GM12875 (cell line): ENCODE results near the gene MPDU1.
"Not testable (repeated sequence)": the region's sequence is repeated elsewhere in the genome, so short reads cannot be mapped to it uniquely, and the experiment has no call there.

Experiments used
- H3K4me3 ChIP-seq: one replicate; pipeline ENCODE4 v1.5.1; 2011; ENCODE audit warnings: low read depth, low read length, control low read depth
- TF ChIP-seq, protein P1 (sequence below): IDR thresholded peaks from 2 replicates; pipeline ENCODE4 v1.5.1; 2011; ENCODE audit warnings: low read depth, mild to moderate bottlenecking, control low read depth, inconsistent platforms, low read length, moderate library complexity, borderline replicate concordance; ENCODE audit not compliant: insufficient read depth

Gene MPDU1

DNA sequence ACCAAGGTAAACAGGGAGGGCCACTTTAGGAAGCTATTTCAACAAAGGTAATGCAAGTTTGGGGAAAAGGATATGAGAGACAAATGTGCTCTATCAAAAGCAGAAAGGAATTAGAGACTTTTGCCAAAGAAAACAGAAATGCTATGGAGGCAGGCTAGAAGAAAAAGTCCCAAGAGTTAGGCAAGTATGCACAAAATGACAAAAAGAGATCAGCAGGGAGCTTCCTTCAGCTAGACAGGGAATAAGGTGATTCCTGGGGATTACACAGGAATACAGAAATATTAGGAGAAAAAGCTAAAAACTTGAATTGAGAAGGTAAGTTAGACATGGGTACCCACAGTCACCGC is 28.6 kb downstream of the MPDU1 start:
- no peak overlapping the region for H3K4me3 ChIP-seq
- TF ChIP-seq, protein P1, sequence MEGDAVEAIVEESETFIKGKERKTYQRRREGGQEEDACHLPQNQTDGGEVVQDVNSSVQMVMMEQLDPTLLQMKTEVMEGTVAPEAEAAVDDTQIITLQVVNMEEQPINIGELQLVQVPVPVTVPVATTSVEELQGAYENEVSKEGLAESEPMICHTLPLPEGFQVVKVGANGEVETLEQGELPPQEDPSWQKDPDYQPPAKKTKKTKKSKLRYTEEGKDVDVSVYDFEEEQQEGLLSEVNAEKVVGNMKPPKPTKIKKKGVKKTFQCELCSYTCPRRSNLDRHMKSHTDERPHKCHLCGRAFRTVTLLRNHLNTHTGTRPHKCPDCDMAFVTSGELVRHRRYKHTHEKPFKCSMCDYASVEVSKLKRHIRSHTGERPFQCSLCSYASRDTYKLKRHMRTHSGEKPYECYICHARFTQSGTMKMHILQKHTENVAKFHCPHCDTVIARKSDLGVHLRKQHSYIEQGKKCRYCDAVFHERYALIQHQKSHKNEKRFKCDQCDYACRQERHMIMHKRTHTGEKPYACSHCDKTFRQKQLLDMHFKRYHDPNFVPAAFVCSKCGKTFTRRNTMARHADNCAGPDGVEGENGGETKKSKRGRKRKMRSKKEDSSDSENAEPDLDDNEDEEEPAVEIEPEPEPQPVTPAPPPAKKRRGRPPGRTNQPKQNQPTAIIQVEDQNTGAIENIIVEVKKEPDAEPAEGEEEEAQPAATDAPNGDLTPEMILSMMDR: no peak

DNA sequence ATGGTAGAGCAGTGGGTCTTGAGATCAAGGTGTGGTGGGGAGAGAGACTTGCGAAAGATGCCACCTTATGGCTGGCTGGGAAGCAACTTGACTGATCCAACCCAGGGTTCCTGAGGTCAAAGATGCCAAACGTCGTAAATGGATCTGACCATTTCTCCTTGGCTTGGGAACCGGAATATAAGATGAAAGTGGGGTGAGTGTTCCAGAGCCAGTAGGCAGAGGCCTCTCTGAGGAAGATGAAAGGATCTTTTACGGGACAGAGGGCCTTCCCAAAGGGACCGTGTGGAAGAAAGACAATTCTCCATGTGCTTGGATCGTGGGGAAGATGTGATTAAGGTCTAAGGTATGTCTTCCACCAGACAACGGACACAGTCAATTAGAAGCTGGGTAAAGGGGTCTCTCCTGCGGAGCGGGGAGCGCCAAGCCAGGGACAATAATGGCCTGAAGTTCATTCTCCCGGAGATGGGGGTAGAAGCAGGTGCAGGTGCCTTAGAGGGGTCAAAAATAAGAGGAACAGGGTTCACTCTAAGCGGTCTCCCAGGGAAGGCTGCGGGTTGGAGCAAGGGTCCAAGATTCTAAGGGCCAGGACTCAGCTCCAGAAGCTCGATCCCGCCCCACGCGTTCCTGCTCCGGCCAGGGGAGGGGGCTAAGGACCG is 30.2 kb downstream of the MPDU1 start:
- TF ChIP-seq, protein P1: no peak
- peak overlapping the region; percentile 89 for H3K4me3 ChIP-seq

DNA sequence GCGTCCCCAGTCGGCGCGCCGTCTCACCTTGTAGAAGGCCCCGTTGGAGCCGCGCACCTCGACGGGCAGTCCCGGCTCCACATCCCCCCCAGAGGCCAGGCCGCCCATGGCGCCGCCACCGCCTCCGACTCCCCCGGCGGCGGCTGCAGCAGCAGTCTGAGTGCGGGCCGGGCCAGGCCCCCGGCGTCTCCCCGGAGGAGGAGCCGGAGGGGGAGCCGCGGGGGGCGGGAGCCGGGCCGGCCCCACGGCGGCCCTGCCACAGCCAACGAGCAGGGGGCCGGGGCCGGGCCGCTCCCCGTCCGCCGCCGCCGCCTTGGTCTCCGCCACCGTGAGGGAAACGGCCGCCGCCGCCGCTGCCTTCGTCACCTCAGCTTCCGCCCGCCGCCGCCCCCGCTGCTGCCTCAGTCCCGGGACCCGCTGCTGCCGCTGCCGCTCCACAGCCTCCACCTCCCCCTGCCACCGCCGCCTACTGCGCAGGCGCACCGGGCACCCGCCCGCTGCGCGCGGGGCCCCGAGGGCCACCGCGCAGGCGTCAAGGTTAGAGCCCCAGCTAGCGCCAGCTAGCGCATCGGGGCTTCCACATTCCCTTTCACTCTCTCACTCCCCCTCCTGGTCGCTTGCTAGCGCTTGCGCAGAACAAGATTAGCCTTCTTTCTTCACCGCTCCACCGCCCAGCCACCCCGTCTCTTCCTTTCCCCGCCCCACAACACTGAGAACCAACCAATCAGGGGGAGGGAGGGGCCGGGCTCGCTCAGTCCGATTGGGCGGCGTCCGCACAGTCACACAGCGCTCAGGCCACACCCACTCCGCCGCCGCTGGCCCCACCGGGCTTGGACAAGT is 31.0 kb downstream of the MPDU1 start, which contains the start of gene FXR2:
TSS of gene FXR2 (minus strand) at position 473 of the 840 bp plus-strand sequence. CDS start at position 108, 365 bp downstream.
- TF ChIP-seq, protein P1: peak; percentile 80
- peak within 1 kb of the TSS; percentile 89 for H3K4me3 ChIP-seq

DNA sequence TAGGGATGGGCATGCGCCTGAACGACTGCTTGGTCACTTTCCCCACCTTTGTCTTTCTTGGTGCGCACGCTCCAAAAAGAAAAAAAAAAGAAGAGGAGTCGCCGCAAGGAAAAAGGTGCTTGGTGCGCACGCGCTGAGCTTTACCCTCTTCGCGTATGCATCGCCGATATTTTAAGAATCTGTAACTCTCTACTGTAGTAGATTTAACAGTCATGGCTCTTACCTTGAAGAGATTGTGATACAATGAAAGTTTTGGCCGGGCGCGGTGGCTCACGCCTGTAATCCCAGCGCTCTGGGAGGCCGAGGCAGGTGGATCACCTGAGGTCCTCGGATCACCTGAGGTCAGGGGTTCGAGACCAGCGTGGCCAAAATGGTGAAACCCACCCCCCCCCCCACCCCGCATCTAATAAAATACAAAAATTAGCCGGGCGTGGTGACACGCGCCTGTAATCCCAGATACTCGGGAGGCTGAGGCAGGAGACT is 31.7 kb downstream of the MPDU1 start:
- TF ChIP-seq, protein P1: no peak
- H3K4me3 ChIP-seq: peak overlapping the region; percentile 39

DNA sequence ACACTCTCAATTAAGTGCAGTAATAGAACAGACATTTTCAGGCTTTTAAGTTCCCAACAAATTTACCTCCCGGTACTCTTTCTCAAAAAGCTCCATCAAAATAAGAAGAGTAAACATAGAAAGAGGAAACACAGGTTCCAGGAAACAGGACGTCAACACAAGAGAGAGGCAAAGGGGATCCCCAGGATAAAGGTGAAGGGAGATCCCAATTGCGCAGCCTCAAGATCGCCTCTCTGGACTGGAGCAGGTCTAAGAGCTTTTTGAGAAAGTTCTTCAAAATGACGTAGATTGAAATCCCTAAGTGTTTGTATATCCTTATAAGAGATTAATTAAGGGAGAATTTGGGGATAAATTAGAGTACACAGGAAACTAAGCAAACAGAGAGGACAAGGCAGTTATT is 35.0 kb downstream of the MPDU1 start:
- no peak overlapping the region for H3K4me3 ChIP-seq
- TF ChIP-seq, protein P1: no peak

DNA sequence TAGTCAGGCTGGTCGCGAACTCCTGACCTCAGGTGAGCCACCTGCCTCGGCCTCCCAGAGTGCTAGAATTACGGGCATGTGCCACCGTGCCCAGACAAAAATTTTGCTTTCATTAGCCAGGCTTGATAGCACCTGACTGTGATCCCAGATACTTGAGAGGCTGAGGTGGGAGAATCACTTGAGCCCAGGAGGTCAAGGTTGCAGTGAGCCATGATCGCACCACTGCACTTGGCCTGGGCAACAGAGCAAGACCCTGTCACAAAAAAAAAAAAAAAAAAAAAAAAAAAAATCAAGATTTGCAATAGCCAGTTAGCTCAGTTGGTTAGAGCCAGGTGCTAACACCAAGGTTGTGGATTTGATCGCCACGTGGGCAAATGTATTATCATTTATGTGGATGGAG is 37.2 kb downstream of the MPDU1 start:
- no peak overlapping the region for H3K4me3 ChIP-seq
- TF ChIP-seq, protein P1: no peak

DNA sequence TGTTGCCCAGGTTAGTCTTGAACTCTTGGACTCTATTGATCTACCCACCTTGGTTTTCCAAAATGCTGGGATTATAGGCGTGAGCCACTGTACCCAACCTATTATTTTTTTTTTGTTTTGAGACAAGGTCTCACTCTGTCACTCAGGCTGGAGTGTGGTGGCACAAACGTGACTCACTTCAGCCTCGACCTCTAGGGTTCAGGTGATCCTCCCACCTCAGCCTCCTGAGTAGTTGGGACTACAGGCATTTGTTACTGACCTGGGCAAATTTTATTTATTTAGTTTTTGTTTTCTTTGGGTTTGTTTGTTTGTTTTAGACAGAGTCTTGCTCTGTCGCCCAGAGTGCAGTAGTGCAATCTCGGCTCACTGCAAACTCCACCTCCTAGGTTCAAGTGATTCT is 40.0 kb downstream of the MPDU1 start:
- no peak overlapping the region for H3K4me3 ChIP-seq
- TF ChIP-seq, protein P1: no peak

DNA sequence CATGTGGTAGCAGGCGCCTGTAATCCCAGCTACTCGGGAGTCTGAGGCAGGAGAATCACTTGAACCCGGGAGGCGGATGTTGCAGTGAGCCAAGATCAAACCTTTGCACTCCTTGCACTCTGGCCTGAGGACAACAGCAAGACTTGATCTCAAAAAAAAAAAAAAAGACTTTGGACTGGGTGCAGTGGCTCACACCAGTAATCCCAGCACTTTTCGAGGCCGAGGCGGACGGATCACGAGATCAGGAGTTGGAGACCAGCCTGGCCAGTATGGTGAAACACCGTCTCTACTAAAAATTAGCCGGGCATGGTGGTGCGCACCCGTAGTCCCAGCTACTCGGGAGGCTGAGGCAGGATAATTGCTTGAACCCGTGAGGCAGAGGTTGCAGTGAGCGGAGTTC is 42.1 kb downstream of the MPDU1 start:
- H3K4me3 ChIP-seq: not testable (repeated sequence)
